Spinal cord (tissue), 10 donors: ENCODE measurements around the gene RAET1E. TPM values are rescaled to one million over a fixed set of nuclear protein-coding genes. Genes with fewer than 3 reads are reported as not detected.
"Not testable (repeated sequence)": the region's sequence is repeated elsewhere in the genome, so short reads cannot be mapped to it uniquely, and the experiment has no call there.

Experiments
- DNase-seq, 6 donors: peaks; one replicate each; pipeline versions ENCODE4 v3.0.0 to v3.0.0-alpha.2; 2013 to 2015; ENCODE audit warnings: low spot score in 6 of 6, low read depth in 4 of 6
- H3K27ac ChIP-seq: one replicate; pipeline ENCODE4 v1.5.1; 2013; ENCODE audit warnings: low read depth, low read length, control low read depth
- H3K27me3 ChIP-seq: one replicate; pipeline ENCODE4 v1.6.1; 2013; ENCODE audit warnings: low read length; ENCODE audit not compliant: control insufficient read depth, insufficient read depth
- H3K36me3 ChIP-seq: one replicate; pipeline ENCODE4 v1.6.1; 2013; ENCODE audit warnings: low read length; ENCODE audit not compliant: control insufficient read depth, insufficient read depth
- H3K4me1 ChIP-seq: one replicate; pipeline ENCODE4 v1.6.1; 2013; ENCODE audit warnings: low read length; ENCODE audit not compliant: control insufficient read depth, insufficient read depth
- H3K4me3 ChIP-seq: one replicate; pipeline ENCODE4 v1.5.1; 2013; ENCODE audit warnings: low read depth, low read length, control low read depth
- H3K9me3 ChIP-seq: one replicate; pipeline ENCODE4 v1.6.1; 2013; ENCODE audit warnings: low read length; ENCODE audit not compliant: control insufficient read depth, insufficient read depth
- WGBS: methylation state at CpG from one replicate; pipeline ENCODE4 v1.1.5; 2013; ENCODE audit warnings: missing lambda C conversion rate; ENCODE audit not compliant: insufficient coverage; 5-methylcytosine and 5-hydroxymethylcytosine counted together
- polyA plus RNA-seq, 2 donors: library from polyadenylated mRNA; unstranded; fragments of 120-200 nt; gene quantifications; one replicate each; pipeline ENCODE4 v1.2.1, GENCODE V29; 2013; ENCODE audit not compliant: insufficient read length in 2 of 2
- total RNA-seq, 2 donors: library from RNA; depleted of rRNA in 1 of 2; stranded (reverse); fragments of 120-200 nt in 1 of 2; fragments of >200 nt in 1 of 2; gene quantifications; one replicate each; pipeline versions ENCODE4 v1.2.3 to v1.2.4, GENCODE V29; 2013 to 2014
- donor health status: healthy.

Gene RAET1E
- total and polyA plus RNA-seq, 4 donors: 0.32 to 1.0 TPM; not detected in 2

DNA sequence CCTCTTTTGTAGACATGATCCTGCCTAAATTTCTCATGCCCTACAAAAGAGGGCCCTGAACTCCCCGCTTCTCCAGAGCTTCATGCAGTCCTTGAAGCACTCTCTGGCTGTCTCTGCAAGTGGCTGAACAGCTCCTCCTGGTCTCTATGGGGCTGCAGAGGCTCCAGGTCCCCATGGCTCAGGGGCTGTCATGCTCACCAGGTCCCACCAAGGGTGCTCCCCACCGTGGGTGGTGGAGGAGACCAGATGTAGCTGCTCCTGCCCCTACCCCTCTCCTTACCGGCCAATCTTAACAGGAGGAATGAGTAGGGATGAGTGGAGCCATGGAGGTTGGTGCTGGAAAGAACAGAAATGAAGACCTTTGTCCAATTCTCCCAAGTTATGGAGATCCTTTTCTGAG, 14.8 kb upstream of the RAET1E start:
- not testable (repeated sequence) for DNase-seq, H3K4me3 ChIP-seq
- no CpG with 5 or more reads among the region's 3 CpGs for WGBS

DNA sequence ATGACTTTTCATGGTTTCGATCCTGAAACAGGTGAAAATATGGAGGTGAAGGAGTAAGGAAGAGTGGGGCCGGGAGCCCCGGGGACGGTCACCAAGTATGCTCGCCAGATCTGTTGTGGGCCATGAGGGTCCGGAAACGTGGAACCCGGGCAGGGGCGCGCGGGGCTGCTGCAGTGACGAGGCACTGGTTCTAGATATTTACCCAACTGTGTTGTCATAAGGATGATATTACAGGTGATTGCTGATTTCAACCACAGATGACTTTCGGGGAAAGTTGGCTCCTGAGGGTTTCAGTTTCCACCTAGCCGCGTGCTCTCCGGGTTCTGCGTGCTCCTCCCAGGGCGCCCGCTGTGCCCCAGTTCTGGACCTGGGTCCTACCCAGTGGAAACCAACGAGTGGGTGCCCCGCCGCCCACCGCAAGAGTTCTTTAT, 12.8 kb upstream of the RAET1E start:
- 95% methylated on average over 23 of the region's 23 CpGs for WGBS
- no peaks in the 10 kb centered on the region for H3K4me1 ChIP-seq
- H3K27me3 ChIP-seq: no peaks in the 10 kb centered on the region
- DNase-seq: no peak
- H3K9me3 ChIP-seq: peaks cover 6% of the 10 kb centered on the region
- H3K4me3 ChIP-seq: no peak overlapping the region
- H3K27ac ChIP-seq: no peak overlapping the region
- peaks cover 2% of the 10 kb centered on the region for H3K36me3 ChIP-seq

More for the DNA sequence above, 14.8 kb upstream of the RAET1E start:
- not testable (repeated sequence) for H3K4me1 ChIP-seq, H3K27me3 ChIP-seq, H3K36me3 ChIP-seq, H3K27ac ChIP-seq, H3K9me3 ChIP-seq

DNA sequence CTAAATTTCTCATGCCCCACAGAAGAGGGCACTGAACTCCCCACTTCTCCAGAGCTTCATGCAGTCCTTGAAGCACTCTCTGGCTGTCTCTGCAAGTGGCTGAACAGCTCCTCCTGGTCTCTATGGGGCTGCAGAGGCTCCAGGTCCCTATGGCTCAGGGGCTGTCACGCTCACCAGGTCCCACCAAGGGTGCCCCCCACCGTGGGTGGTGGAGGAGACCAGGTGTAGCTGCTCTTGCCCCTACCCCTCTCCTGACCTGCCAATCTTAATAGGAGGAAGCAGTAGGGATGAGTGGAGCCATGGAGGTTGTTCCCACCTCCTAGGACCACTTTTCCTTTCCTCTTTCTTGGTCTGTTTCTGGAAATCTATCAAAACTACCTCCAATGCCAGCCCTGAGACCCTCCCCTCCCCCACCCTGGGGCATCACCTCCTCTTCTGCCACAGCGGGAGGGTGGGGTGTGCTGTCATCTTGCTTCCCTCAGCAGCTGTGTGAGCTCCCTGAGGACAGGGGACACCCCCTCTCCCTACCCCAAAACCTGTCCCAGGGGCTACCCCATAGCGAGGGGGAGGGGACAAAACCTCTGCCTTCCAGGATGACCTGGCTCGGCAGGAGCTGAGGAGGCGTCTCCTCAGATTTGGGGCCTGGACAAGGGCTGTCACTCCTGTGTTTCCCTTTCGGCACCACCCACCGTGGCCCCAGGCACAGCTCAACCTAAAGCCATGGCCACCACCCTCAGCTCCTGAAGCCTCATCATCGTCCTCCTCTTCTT, 12.0 kb upstream of the RAET1E start:
- no peak for DNase-seq
- no peaks in the 10 kb centered on the region for H3K27me3 ChIP-seq

DNA sequence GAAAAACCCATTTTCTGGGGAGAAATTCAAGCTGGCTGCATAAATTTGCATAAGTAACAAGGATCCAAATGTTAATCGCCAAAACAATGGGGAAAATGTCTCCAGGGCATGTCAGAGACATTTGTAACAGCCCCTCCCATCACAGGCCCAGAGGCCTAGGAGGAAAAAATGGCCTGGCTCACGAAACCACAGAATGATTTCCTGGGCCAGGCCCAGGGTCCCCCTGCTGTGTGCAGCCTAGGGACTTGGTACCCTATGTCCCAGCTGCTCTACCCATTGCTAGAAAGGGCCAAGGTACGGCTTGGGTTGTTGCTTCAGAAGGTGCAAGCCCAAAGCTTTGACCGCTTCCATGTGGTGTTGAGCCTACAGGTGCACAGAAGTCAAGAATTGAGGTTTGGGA, 10.6 kb upstream of the RAET1E start:
- H3K27me3 ChIP-seq, H3K9me3 ChIP-seq, H3K4me3 ChIP-seq, H3K36me3 ChIP-seq, H3K4me1 ChIP-seq, H3K27ac ChIP-seq, DNase-seq: not testable (repeated sequence)
- WGBS: 72% methylated on average over 4 of the region's 4 CpGs

More for the DNA sequence above, 12.0 kb upstream of the RAET1E start:
- no peaks in the 10 kb centered on the region for H3K4me1 ChIP-seq
- no peak overlapping the region for H3K4me3 ChIP-seq
- 80% methylated on average over 1 of the region's 9 CpGs for WGBS
- peaks cover 8% of the 10 kb centered on the region for H3K36me3 ChIP-seq
- H3K27ac ChIP-seq: no peak overlapping the region
- H3K9me3 ChIP-seq: peaks cover 6% of the 10 kb centered on the region

DNA sequence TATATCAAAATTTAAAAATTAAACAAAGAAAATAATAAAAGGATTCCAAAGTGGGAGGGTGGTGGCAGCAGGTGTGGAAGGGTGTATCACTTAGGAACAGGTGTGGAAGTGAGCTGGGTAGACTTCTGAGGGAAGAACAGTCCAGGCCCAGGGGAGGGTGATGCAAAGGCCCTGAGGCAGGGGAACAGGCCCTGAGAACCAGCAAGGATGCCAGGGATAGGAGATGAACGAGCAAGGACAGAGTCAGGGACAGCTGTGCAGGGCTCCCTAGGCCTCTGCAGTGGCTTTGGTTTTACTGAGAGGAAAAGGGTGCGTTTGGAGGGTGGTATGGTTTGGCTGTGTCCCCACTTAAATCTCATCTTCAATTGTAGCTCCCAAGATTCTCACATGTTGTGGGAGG, 9.4 kb upstream of the RAET1E start:
- no peak for DNase-seq
- Histone ChIP-seq H3K4me1 (no peaks in the 10 kb centered on the region), H3K4me3 (no peak overlapping the region), H3K36me3 (peaks cover 8% of the 10 kb centered on the region), H3K27me3 (no peaks in the 10 kb centered on the region), H3K9me3 (peaks cover 6% of the 10 kb centered on the region), H3K27ac (no peak overlapping the region)
- WGBS: 64% methylated on average over 1 of the region's 2 CpGs

DNA sequence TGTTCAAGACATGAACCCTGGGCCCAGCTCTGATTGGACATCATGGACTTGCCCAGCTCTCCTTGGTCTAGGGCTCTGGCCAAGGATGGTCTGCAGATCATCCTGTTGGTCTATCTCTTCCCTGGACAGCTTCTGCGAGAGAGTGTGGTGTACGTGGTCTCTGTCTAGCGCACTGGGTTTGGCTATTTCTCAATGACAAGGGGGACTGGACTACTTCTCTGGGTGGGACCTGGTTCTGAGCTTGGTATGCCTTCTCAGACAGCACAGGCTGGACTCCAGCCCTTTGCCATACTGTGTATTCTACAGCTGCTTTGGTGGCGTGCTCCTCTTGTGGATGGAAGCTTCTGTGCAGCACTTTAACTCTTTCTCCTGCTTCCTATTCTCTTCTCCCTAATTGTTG, 8.5 kb upstream of the RAET1E start:
- Histone ChIP-seq H3K27me3 (no peaks in the 10 kb centered on the region), H3K4me1 (no peaks in the 10 kb centered on the region), H3K36me3 (peaks cover 8% of the 10 kb centered on the region), H3K4me3 (no peak overlapping the region), H3K9me3 (peaks cover 6% of the 10 kb centered on the region), H3K27ac (no peak overlapping the region)
- no peak for DNase-seq
- 87% methylated on average over 3 of the region's 4 CpGs for WGBS

DNA sequence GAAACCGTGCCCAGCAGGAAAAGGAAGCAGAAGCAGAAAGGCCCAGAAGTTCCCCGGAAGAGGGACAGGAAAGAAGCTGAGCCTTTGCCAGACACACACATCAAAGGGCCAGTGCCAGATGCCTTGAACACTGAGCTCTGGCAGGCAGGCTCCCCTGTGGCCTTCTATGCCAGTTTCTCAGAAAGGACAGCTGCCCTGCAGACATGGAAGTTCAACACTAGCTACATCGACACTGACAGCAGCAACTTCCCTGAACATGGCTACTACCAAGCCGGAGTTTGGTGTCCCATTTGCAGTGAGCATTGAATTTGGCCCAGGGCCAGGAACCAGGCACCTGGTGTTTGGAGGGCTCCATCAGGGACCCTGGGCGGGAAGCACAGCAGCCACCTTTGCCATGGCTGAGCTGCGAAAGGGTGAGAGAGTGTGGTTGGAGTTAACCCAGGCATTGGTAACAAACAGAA, 8.0 kb upstream of the RAET1E start:
- Histone ChIP-seq H3K4me1 (no peaks in the 10 kb centered on the region), H3K9me3 (peaks cover 6% of the 10 kb centered on the region), H3K27ac (no peak overlapping the region), H3K27me3 (no peaks in the 10 kb centered on the region), H3K4me3 (no peak overlapping the region), H3K36me3 (peaks cover 8% of the 10 kb centered on the region)
- no peak for DNase-seq
- 83% methylated on average over 6 of the region's 6 CpGs for WGBS

DNA sequence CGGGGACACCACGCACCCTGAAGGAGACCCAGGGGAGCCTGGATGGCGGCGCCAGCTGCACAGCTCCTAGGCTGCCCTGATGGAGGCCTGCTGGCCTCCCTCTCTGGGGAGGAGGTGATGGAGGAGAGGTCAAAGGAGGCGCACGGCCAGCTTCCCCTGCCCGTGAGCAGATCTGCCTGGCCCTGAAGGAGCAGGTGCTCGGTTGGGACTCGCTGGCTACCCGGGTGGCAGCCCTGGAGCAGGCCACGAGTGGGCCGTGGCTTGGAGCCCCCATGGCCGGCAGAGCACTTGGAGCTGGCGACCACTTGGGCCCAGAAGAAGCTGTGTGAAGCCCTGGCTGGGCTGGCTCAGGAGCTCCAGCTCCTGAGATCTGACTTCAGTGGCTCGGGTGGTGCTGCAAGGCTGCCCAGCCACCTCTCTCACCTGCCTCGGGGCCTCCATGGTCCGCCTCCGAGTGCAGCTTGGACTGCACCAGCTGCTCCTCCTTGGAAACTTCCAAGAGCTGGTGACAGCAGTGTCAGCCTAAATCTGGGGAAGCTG, 7.5 kb upstream of the RAET1E start:
- Histone ChIP-seq H3K27me3 (no peaks in the 10 kb centered on the region), H3K4me1 (no peaks in the 10 kb centered on the region), H3K4me3 (no peak overlapping the region), H3K27ac (no peak overlapping the region), H3K36me3 (peaks cover 5% of the 10 kb centered on the region), H3K9me3 (peaks cover 6% of the 10 kb centered on the region)
- 92% methylated on average over 18 of the region's 18 CpGs for WGBS
- no peak for DNase-seq

DNA sequence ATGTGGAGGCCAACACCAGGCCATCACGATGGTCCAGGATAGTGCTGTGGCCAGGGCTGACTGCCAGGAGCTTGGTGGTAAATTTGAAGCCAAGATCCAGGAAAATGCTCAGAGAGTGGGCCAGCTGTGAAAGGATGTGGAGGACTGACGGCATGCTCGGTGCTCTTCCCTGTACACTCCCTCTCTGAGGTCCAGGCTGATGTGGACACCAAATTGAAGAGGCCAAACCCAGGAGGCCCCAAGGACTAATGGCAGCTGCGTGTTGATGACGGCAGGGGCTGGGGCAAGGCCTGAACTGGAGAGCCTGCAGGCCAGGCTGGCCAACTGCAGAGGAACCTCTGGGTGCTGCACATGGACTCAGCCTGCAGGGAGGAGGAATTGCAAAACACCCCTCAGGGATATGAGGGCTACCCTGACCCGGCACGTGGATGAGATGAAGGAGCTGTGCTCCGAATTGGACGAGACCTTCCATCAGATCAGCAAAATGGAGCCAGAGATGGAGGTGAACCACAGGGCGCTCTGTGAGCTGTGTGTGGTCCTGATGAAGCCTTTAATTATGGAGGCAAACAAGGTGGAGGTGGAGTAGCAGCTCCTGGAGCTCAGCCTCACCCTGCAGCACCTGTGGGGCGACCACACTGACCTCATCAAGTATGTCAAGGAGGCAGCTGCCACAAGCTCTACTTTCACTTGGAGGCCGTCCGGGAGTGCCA, 6.9 kb upstream of the RAET1E start:
- Histone ChIP-seq H3K4me3 (no peak overlapping the region), H3K9me3 (peaks cover 6% of the 10 kb centered on the region), H3K27me3 (no peaks in the 10 kb centered on the region), H3K36me3 (peaks cover 5% of the 10 kb centered on the region), H3K4me1 (no peaks in the 10 kb centered on the region), H3K27ac (no peak overlapping the region)
- no peak for DNase-seq
- WGBS: 95% methylated on average over 13 of the region's 13 CpGs
